Vagina (tissue), 2 donors: Measurements from ENCODE around the gene OCSTAMP.

Experiments used
- CTCF ChIP-seq, 3 experiments: fragments of 450-650 bp in 2 of 3; fragments of 200-600 bp in 1 of 3; sonication (generic) in 1 of 3; IDR thresholded peaks; one replicate each; pipeline ENCODE4 v1.5.1; 2017 to 2019; ENCODE audit warnings: antibody characterized with exemption in 3 of 3, mild to moderate bottlenecking in 2 of 3, moderate library complexity in 2 of 3
- POLR2AphosphoS5 ChIP-seq, 2 donors: sonication (generic); formaldehyde crosslinking; IDR thresholded peaks; one replicate each; pipeline ENCODE4 v1.9.0; 2017; ENCODE audit warnings: antibody characterized with exemption in 2 of 2, mild to moderate bottlenecking in 2 of 2, low read depth in 1 of 2; ENCODE audit not compliant: insufficient read depth in 1 of 2

- TF ChIP-seq CTCF (IDR thresholded peaks at IDR 0.05) (no peak), POLR2AphosphoS5 (IDR thresholded peaks at IDR 0.05; ENCODE audit: insufficient read depth in 1 of 2, low read depth in 1 of 2) (no peak)
Measured at GRCh38 chr20:46563170-46563859, 12.9 kb upstream of the OCSTAMP start.
